ENCODE data around the gene ANKS1B.

The ANKS1B gene

DNA sequence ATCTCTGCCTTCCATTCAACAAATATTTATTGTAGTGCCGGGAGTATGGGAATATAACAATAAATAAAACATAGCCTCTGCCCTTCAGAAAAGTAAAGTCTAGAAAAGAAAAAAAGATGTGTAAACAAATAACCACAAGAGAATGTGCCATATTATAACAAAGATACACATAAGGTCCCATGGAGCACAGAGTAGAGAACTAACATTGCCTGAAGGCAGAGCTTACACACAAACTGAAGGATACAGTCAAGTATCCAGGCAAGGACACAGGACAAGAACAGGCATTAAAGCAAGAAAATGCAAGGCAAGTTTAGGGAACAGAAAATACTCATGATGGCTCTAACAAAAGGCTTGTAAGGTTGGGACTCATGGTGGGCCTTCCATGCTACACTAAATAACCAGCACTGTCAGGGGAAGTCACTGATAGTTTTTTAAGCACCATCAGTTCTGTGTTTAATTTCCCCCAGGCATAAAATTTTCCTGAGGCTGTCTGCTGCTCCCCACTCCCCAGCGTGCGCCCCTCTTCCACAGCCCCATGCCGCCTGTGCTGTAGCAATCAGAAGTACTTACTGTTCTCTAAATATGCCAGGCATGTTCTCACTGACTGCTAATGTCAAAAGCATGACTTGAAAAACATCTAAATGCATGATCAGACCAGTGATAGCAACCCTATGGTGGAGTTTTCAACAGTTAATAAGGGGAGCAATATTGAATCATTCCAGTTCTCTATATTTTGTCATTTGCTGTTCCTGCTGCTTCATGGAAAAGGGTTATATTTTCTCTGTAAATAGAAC is 77.8 kb downstream of the ANKS1B start:
- Histone ChIP-seq H3K27ac (no peak overlapping the region), H3K4me3 (ENCODE audit: low read depth, low read length) (no peak overlapping the region), H3K36me3 (ENCODE audit: control insufficient read depth, insufficient read depth, low read length) (no peaks in the 10 kb centered on the region), H3K4me2 (ENCODE audit: low read length) (no peak overlapping the region), H2AFZ (peak overlapping the region; percentile 3), H3K27me3 (ENCODE audit: control insufficient read depth, insufficient read depth, low read length) (no peaks in the 10 kb centered on the region), H3K4me1 (peaks cover 11% of the 10 kb centered on the region), H3K79me2 (no peaks in the 10 kb centered on the region), H3K9ac (no peak overlapping the region), H3K9me3 (ENCODE audit: control insufficient read depth, low read length) (no peaks in the 10 kb centered on the region)
- TF ChIP-seq, protein P1, sequence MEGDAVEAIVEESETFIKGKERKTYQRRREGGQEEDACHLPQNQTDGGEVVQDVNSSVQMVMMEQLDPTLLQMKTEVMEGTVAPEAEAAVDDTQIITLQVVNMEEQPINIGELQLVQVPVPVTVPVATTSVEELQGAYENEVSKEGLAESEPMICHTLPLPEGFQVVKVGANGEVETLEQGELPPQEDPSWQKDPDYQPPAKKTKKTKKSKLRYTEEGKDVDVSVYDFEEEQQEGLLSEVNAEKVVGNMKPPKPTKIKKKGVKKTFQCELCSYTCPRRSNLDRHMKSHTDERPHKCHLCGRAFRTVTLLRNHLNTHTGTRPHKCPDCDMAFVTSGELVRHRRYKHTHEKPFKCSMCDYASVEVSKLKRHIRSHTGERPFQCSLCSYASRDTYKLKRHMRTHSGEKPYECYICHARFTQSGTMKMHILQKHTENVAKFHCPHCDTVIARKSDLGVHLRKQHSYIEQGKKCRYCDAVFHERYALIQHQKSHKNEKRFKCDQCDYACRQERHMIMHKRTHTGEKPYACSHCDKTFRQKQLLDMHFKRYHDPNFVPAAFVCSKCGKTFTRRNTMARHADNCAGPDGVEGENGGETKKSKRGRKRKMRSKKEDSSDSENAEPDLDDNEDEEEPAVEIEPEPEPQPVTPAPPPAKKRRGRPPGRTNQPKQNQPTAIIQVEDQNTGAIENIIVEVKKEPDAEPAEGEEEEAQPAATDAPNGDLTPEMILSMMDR (IDR thresholded peaks at IDR 0.05) = no peak

DNA sequence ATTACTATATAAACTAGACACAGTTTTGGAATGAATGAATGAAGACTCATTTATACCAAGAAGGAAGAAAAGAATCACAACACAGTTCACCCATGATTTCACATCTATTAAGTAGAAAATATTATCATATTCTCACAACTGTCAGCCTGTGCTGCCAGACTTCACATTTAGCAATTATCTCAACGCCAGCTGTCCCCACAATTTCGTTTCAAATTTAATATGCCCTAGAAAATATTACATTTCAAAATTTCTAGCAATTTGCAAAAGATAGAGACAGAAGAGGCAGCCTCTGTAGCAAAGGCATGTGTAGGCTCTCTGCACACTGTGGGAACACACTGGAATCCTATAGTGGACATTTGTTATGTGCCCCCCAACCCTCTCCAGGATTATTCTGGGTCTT is 83.6 kb downstream of the ANKS1B start:
- no peak overlapping the region for H3K4me2 ChIP-seq (ENCODE audit: low read length)
- H3K4me3 ChIP-seq (ENCODE audit: low read depth, low read length) = no peak overlapping the region
- H2AFZ ChIP-seq = no peak overlapping the region
- no peak overlapping the region for H3K9ac ChIP-seq
- H3K27me3 ChIP-seq (ENCODE audit: control insufficient read depth, insufficient read depth, low read length) = no peaks in the 10 kb centered on the region
- TF ChIP-seq, protein P1 (IDR thresholded peaks at IDR 0.05) = no peak
- H3K9me3 ChIP-seq (ENCODE audit: control insufficient read depth, low read length) = no peaks in the 10 kb centered on the region
- H3K27ac ChIP-seq = no peak overlapping the region
- peaks cover 6% of the 10 kb centered on the region for H3K4me1 ChIP-seq
- H3K79me2 ChIP-seq = no peaks in the 10 kb centered on the region
- H3K36me3 ChIP-seq (ENCODE audit: control insufficient read depth, insufficient read depth, low read length) = no peaks in the 10 kb centered on the region

DNA sequence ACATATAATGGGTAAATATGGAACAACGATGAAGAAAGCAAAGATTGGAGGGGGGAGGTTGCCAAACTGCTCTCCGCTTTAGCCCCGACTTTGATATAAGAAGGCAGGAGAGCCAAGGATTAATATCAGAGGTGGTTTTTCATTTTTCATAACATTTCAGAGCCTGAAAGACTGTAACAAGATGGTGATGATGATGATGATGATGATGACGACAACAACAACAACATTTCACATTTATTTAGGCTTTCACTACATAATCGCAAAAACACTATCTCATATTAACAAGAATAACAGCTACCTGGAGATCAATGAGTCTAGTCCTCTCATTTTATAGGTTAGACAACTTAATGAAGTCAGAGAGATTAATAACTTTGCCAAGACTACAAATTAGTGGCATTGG is 86.1 kb downstream of the ANKS1B start:
- Histone ChIP-seq H2AFZ (no peak overlapping the region), H3K36me3 (ENCODE audit: control insufficient read depth, insufficient read depth, low read length) (no peaks in the 10 kb centered on the region), H3K4me1 (peaks cover 6% of the 10 kb centered on the region), H3K9ac (no peak overlapping the region), H3K79me2 (no peaks in the 10 kb centered on the region), H3K27me3 (ENCODE audit: control insufficient read depth, insufficient read depth, low read length) (no peaks in the 10 kb centered on the region), H3K4me2 (ENCODE audit: low read length) (no peak overlapping the region), H3K27ac (no peak overlapping the region), H3K4me3 (ENCODE audit: low read depth, low read length) (no peak overlapping the region), H3K9me3 (ENCODE audit: control insufficient read depth, low read length) (no peaks in the 10 kb centered on the region)
- TF ChIP-seq, protein P1 (IDR thresholded peaks at IDR 0.05) = no peak

DNA sequence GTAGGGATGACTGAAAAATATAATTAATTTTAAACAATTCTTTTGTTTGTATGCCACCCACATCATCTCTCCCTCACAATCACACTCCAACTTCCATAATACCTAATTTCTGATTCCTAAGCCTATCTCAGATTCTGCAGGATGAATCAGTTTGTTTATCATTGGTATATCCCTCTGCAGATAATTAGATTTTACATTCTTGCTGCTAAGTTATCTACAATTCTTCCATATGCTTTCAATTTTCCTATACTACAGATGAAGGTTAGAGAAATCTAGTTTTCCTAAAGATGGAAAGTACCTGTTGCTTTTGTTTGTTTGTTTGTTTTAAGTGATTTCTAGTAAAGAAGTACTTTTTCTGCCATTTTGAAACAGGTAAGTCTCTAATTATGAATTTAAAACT is 105.3 kb downstream of the ANKS1B start:
- Histone ChIP-seq H3K4me2 (ENCODE audit: low read length) (no peak overlapping the region), H3K27ac (no peak overlapping the region), H3K9me3 (ENCODE audit: control insufficient read depth, low read length) (no peaks in the 10 kb centered on the region), H3K79me2 (no peaks in the 10 kb centered on the region), H3K4me3 (ENCODE audit: low read depth, low read length) (no peak overlapping the region), H3K9ac (no peak overlapping the region), H3K36me3 (ENCODE audit: control insufficient read depth, insufficient read depth, low read length) (no peaks in the 10 kb centered on the region), H3K27me3 (ENCODE audit: control insufficient read depth, insufficient read depth, low read length) (no peaks in the 10 kb centered on the region), H2AFZ (no peak overlapping the region), H3K4me1 (no peaks in the 10 kb centered on the region)
- TF ChIP-seq, protein P1 (IDR thresholded peaks at IDR 0.05) = no peak

DNA sequence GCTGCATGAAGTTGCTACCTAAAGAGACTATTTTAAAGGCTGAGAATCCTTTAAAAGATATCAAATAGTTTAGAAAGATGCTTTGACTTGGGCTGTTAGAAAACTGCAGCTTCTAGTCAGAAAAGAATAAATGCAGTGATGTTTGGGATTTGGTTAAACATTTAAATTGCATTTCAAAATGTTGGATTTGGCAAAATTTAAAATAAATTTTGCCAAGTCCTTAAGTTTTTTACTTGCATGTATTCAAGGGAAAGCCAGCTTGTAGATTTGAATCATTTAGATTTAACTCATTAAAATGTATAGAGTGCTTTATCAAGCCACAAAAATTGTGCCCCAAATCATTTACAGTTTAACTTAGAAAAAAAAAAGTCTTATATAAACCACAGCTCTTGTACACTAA is 109.7 kb downstream of the ANKS1B start:
- Histone ChIP-seq H3K9ac (no peak overlapping the region), H2AFZ (no peak overlapping the region), H3K36me3 (ENCODE audit: control insufficient read depth, insufficient read depth, low read length) (no peaks in the 10 kb centered on the region), H3K9me3 (ENCODE audit: control insufficient read depth, low read length) (no peaks in the 10 kb centered on the region), H3K4me2 (ENCODE audit: low read length) (no peak overlapping the region), H3K4me1 (no peaks in the 10 kb centered on the region), H3K79me2 (no peaks in the 10 kb centered on the region), H3K27me3 (ENCODE audit: control insufficient read depth, insufficient read depth, low read length) (no peaks in the 10 kb centered on the region), H3K4me3 (ENCODE audit: low read depth, low read length) (no peak overlapping the region), H3K27ac (no peak overlapping the region)
- TF ChIP-seq, protein P1 (IDR thresholded peaks at IDR 0.05) = no peak

Measured in parathyroid adenoma (tissue), 2 donors.